ENCODE measurements around the gene IKZF3. TPM values are rescaled to one million over a fixed set of nuclear protein-coding genes. Genes with fewer than 3 reads are reported as not detected.

The IKZF3 gene
- total RNA-seq, 2 experiments from 2014 or later: 39.7 to 39.9 TPM

- H3K36me3 ChIP-seq (ENCODE audit: insufficient read depth, low read length): no peaks in the 10 kb centered on the region
- Mint-ChIP-seq H3K27ac (no peak overlapping the region), H3K36me3 (ENCODE audit: low read depth) (peaks cover 9% of the 10 kb centered on the region), H3K4me3 (no peak overlapping the region), H3K27me3 (no peaks in the 10 kb centered on the region), H3K9me3 (no peaks in the 10 kb centered on the region), H3K4me1 (ENCODE audit: low read depth) (peaks cover 5% of the 10 kb centered on the region)
- no peak overlapping the region for H3K27ac ChIP-seq (ENCODE audit: low read depth in 1 of 2, low read length in 2 of 2)
- no peaks in the 10 kb centered on the region for H3K27me3 ChIP-seq (ENCODE audit: control insufficient read depth in 1 of 2, insufficient read depth in 2 of 2, low read length in 2 of 2)
- intact Hi-C loops (cut with DNase I, micrococcal nuclease): no loop called here
- ATAC-seq (ENCODE audit: poor library complexity) (no peak), DNase-seq (no peak)
- no peak overlapping the region for H3K4me3 ChIP-seq (ENCODE audit: low read length)
- H3K9me3 ChIP-seq (ENCODE audit: control insufficient read depth in 1 of 2, insufficient read depth in 1 of 2, low read length in 2 of 2): no peaks in the 10 kb centered on the region
- H3K4me1 ChIP-seq (ENCODE audit: insufficient read depth, low read length): peaks cover 3% of the 10 kb centered on the region
- ChIA-PET CTCF (no interaction called here), POLR2A (interaction anchor here (0.6 kb wide), 1 partner anchor 381 kb away, joined by 5 read pairs; no protein-coding TSS in a partner anchor)
- no peak for TF ChIP-seq CTCF (IDR thresholded peaks at IDR 0.05)
These were observed 34.0 kb upstream of the IKZF3 start for GRCh38 chr17:39898088-39898487.

- no peaks in the 10 kb centered on the region for H3K36me3 Mint-ChIP-seq (ENCODE audit: low read depth)
- no peaks in the 10 kb centered on the region for H3K27me3 ChIP-seq (ENCODE audit: control insufficient read depth in 1 of 2, insufficient read depth in 2 of 2, low read length in 2 of 2)
- H3K27ac Mint-ChIP-seq: no peak overlapping the region
- no peaks in the 10 kb centered on the region for H3K9me3 ChIP-seq (ENCODE audit: control insufficient read depth in 1 of 2, insufficient read depth in 1 of 2, low read length in 2 of 2)
- no peak for ATAC-seq (ENCODE audit: poor library complexity)
- no peaks in the 10 kb centered on the region for H3K9me3 Mint-ChIP-seq
- DNase-seq: no peak
- intact Hi-C loops (cut with DNase I, micrococcal nuclease): no loop called here
- no peaks in the 10 kb centered on the region for H3K27me3 Mint-ChIP-seq
- no peaks in the 10 kb centered on the region for H3K4me1 ChIP-seq (ENCODE audit: insufficient read depth, low read length)
- H3K4me3 ChIP-seq (ENCODE audit: low read length): no peak overlapping the region
- ChIA-PET POLR2A (interaction anchor here (0.6 to 1.5 kb wide), 4 partner anchors 13 to 140 kb away, joined by 3 to 6 read pairs (median 4); no protein-coding TSS in a partner anchor), CTCF (no interaction called here)
- peaks cover 4% of the 10 kb centered on the region for H3K4me1 Mint-ChIP-seq (ENCODE audit: low read depth)
- H3K4me3 Mint-ChIP-seq: no peak overlapping the region
- no peaks in the 10 kb centered on the region for H3K36me3 ChIP-seq (ENCODE audit: insufficient read depth, low read length)
- H3K27ac ChIP-seq (ENCODE audit: low read depth in 1 of 2, low read length in 2 of 2): no peak overlapping the region
- TF ChIP-seq CTCF (IDR thresholded peaks at IDR 0.05): no peak
These were observed 30.7 kb upstream of the IKZF3 start for GRCh38 chr17:39894681-39895376.

GRCh38 chr17:39889200-39889599 lies 25.1 kb upstream of the IKZF3 start:
- Mint-ChIP-seq H3K4me1 (ENCODE audit: low read depth) (no peaks in the 10 kb centered on the region), H3K27me3 (peaks cover 11% of the 10 kb centered on the region), H3K27ac (no peak overlapping the region), H3K36me3 (ENCODE audit: low read depth) (no peaks in the 10 kb centered on the region), H3K4me3 (no peak overlapping the region), H3K9me3 (no peaks in the 10 kb centered on the region)
- DNase-seq: no peak
- no peaks in the 10 kb centered on the region for H3K9me3 ChIP-seq (ENCODE audit: control insufficient read depth in 1 of 2, insufficient read depth in 1 of 2, low read length in 2 of 2)
- no peaks in the 10 kb centered on the region for H3K27me3 ChIP-seq (ENCODE audit: control insufficient read depth in 1 of 2, insufficient read depth in 2 of 2, low read length in 2 of 2)
- no peak for TF ChIP-seq CTCF (IDR thresholded peaks at IDR 0.05)
- ChIA-PET POLR2A (no interaction called here), CTCF (no interaction called here)
- ATAC-seq (ENCODE audit: poor library complexity): no peak
- no peak overlapping the region for H3K27ac ChIP-seq (ENCODE audit: low read depth in 1 of 2, low read length in 2 of 2)
- H3K36me3 ChIP-seq (ENCODE audit: insufficient read depth, low read length): no peaks in the 10 kb centered on the region
- no peaks in the 10 kb centered on the region for H3K4me1 ChIP-seq (ENCODE audit: insufficient read depth, low read length)
- no peak overlapping the region for H3K4me3 ChIP-seq (ENCODE audit: low read length)
- intact Hi-C loops (cut with DNase I, micrococcal nuclease): no loop called here
